GM12878 (cell line): ENCODE results near the gene GRIK4. TPM values are rescaled to one million over a fixed set of nuclear protein-coding genes. Genes with fewer than 3 reads are reported as not detected.

Source experiments
- ATAC-seq: fragments of 200-7000 bp; cut with Tn5 transposase; 3 replicates; pipeline ENCODE4 v1.9.1; 2020; ENCODE audit warnings: mild to moderate bottlenecking, moderate library complexity
- BruUV-seq: library from RNA; stranded (reverse); fragments of 400-500 nt; replicated peaks from 2 replicates; lab custom pipeline; 2021; lab: Mats Ljungman, UMichigan
- CTCF ChIA-PET: fragments of 300-600 bp; sonication (Branson Sonifier 250); formaldehyde crosslinking; extraction: SDS; loops from one replicate; lab custom pipeline; 2021; ENCODE audit warnings: inconsistent platforms; lab: Yijun Ruan, JAX
- POLR2A ChIA-PET: fragments of 350-600 bp; formaldehyde crosslinking; extraction: SDS; loops from one replicate; lab custom pipeline; 2021; ENCODE audit warnings: inconsistent platforms; lab: Charles Lee
- RAD21 ChIA-PET: fragments of 300-600 bp; sonication (Branson Sonifier 250); formaldehyde crosslinking; loops from one replicate; lab custom pipeline; 2023; ENCODE audit warnings: antibody characterized with exemption; ENCODE audit not compliant: unreplicated experiment; lab: Charles Lee
- SMC1A ChIA-PET: fragments of 300-600 bp; sonication (Branson Sonifier 250); formaldehyde crosslinking; loops from one replicate; lab custom pipeline; 2023; ENCODE audit not compliant: unreplicated experiment, uncharacterized antibody; lab: Charles Lee
- DNase-seq: peaks from one replicate; pipeline ENCODE4 v3.0.0-alpha.2; 2011; ENCODE audit warnings: low read depth, low spot score
- FAIRE-seq: peaks from 3 replicates; lab custom pipeline; 2011; peaks lifted over from hg19 to GRCh38; lab: Jason Lieb, UNC
- H2AFZ ChIP-seq: 2 replicates; pipeline ENCODE4 v1.6.0; 2011; ENCODE audit warnings: low read depth, low read length, control low read depth; ENCODE audit not compliant: control insufficient read depth
- H3K27ac ChIP-seq: 2 replicates; pipeline ENCODE4 v1.5.1; 2011; ENCODE audit warnings: control low read depth; ENCODE audit not compliant: control insufficient read depth, insufficient read depth
- H3K27me3 ChIP-seq, 2 experiments: replicated peaks in 1 of 2; 2 replicates each; pipeline versions ENCODE4 v1.6.0 to v1.6.1; 2011; ENCODE audit warnings: low read length in 1 of 2; ENCODE audit not compliant: control insufficient read depth in 2 of 2, insufficient read depth in 2 of 2
- H3K36me3 ChIP-seq, 2 experiments: 2 replicates each; pipeline ENCODE4 v1.5.1; 2011; ENCODE audit warnings: low read length in 1 of 2; ENCODE audit not compliant: control insufficient read depth in 2 of 2, insufficient read depth in 2 of 2
- H3K4me1 ChIP-seq: 2 replicates; pipeline ENCODE4 v1.6.1; 2011; ENCODE audit warnings: mild to moderate bottlenecking, low read length, moderate library complexity, mixed read lengths; ENCODE audit not compliant: control insufficient read depth, insufficient read depth
- H3K4me2 ChIP-seq: 2 replicates; pipeline ENCODE4 v1.6.0; 2011; ENCODE audit warnings: control low read depth; ENCODE audit not compliant: control insufficient read depth, insufficient read depth
- H3K4me3 ChIP-seq: fragments of 200-600 bp; sonication (generic); 2 replicates; pipeline ENCODE4 v1.5.1; 2016
- H3K79me2 ChIP-seq: 2 replicates; pipeline ENCODE4 v1.6.0; 2011; ENCODE audit warnings: low read length; ENCODE audit not compliant: control insufficient read depth, insufficient read depth
- H3K9ac ChIP-seq: 2 replicates; pipeline ENCODE4 v1.8.0; 2011; ENCODE audit warnings: low read length, control low read depth, mixed read lengths; ENCODE audit not compliant: control insufficient read depth, insufficient read depth
- H3K9me3 ChIP-seq: replicated peaks from 3 replicates; pipeline ENCODE4 v1.5.1; 2011; ENCODE audit warnings: mild to moderate bottlenecking, low read length; ENCODE audit not compliant: control insufficient read depth, insufficient read depth
- H4K20me1 ChIP-seq: 2 replicates; pipeline ENCODE4 v1.6.0; 2011; ENCODE audit not compliant: control insufficient read depth, insufficient read depth
- BRCA1 ChIP-seq: IDR thresholded peaks from 2 replicates; pipeline ENCODE4 v1.6.1; 2011; ENCODE audit warnings: low read depth, low read length, improper control_type of control experiment
- CBFB ChIP-seq: IDR thresholded peaks from 2 replicates; pipeline ENCODE4 v1.6.1; 2016; ENCODE audit warnings: antibody characterized with exemption, low read depth
- CEBPB ChIP-seq, 2 experiments: fragments of 150-350 bp in 1 of 2; IDR thresholded peaks; 2 replicates each; pipeline ENCODE4 v1.6.1; 2012 to 2014; ENCODE audit warnings: low read depth in 2 of 2, low read length in 2 of 2, borderline replicate concordance in 1 of 2, inconsistent platforms in 1 of 2
- CTCF ChIP-seq, 3 experiments: IDR thresholded peaks in 2 of 3; conservative IDR thresholded peaks in 1 of 3; 2 replicates each; pipeline ENCODE4 v1.5.1; 2011; ENCODE audit warnings: low read depth in 3 of 3, low read length in 3 of 3, mild to moderate bottlenecking in 3 of 3, control low read depth in 2 of 3, moderate library complexity in 2 of 3, inconsistent platforms in 1 of 3, mixed read lengths in 1 of 3; ENCODE audit not compliant: control insufficient read depth in 2 of 3, insufficient read depth in 1 of 3; ENCODE audit errors: extremely low read depth in 1 of 3
- EZH2 ChIP-seq: IDR thresholded peaks from 2 replicates; pipeline ENCODE4 v1.6.1; 2012; ENCODE audit warnings: low read depth, mild to moderate bottlenecking, control low read depth, inconsistent platforms, low read length, borderline replicate concordance; ENCODE audit not compliant: control insufficient read depth
- FOXM1 ChIP-seq: IDR thresholded peaks from 2 replicates; pipeline ENCODE4 v1.6.1; 2012; ENCODE audit warnings: low read depth, mild to moderate bottlenecking, inconsistent platforms, low read length, moderate library complexity
- GABPA ChIP-seq: IDR thresholded peaks from 2 replicates; pipeline ENCODE4 v1.6.1; 2014; ENCODE audit warnings: antibody characterized with exemption, low read depth, mild to moderate bottlenecking, inconsistent platforms
- HDAC6 ChIP-seq: fragments of 200-600 bp; sonication (generic); IDR thresholded peaks from one replicate; pipeline ENCODE4 v1.8.0; 2017; ENCODE audit warnings: antibody characterized with exemption; ENCODE audit not compliant: unreplicated experiment
- JUNB ChIP-seq: IDR thresholded peaks from 2 replicates; pipeline ENCODE4 v1.6.1; 2016; ENCODE audit warnings: antibody characterized with exemption, mild to moderate bottlenecking
- MAX ChIP-seq: IDR thresholded peaks from 2 replicates; pipeline ENCODE4 v1.6.1; 2012; ENCODE audit warnings: low read depth, low read length, improper control_type of control experiment
- NR2C2 ChIP-seq: IDR thresholded peaks from 2 replicates; pipeline ENCODE4 v1.6.1; 2011; ENCODE audit warnings: borderline replicate concordance, low read depth; ENCODE audit not compliant: control insufficient read depth, insufficient read length
- NRF1 ChIP-seq: conservative IDR thresholded peaks from 2 replicates; pipeline ENCODE4 v1.6.1; 2011; ENCODE audit warnings: mild to moderate bottlenecking, low read depth, low read length, improper control_type of control experiment
- PKNOX1 ChIP-seq: fragments of 450-650 bp; IDR thresholded peaks from 2 replicates; pipeline ENCODE4 v1.6.1; 2016; ENCODE audit warnings: mild to moderate bottlenecking
- POU2F2 ChIP-seq: IDR thresholded peaks from 3 replicates; pipeline ENCODE4 v1.6.1; 2011; ENCODE audit warnings: low read depth, mild to moderate bottlenecking, low read length, borderline replicate concordance
- RAD21 ChIP-seq: IDR thresholded peaks from 2 replicates; pipeline ENCODE4 v1.6.1; 2011; ENCODE audit warnings: mild to moderate bottlenecking, low read depth, low read length, moderate library complexity; ENCODE audit not compliant: insufficient read depth
- SMC3 ChIP-seq: IDR thresholded peaks from 2 replicates; pipeline ENCODE4 v1.6.1; 2011; ENCODE audit warnings: low read length, improper control_type of control experiment, borderline replicate concordance
- ZNF24 ChIP-seq: fragments of 450-650 bp; IDR thresholded peaks from 2 replicates; pipeline ENCODE4 v1.6.1; 2017; ENCODE audit warnings: antibody characterized with exemption, mild to moderate bottlenecking
- ZZZ3 ChIP-seq: IDR thresholded peaks from 2 replicates; pipeline ENCODE4 v1.6.1; 2011; ENCODE audit warnings: low read depth; ENCODE audit not compliant: control insufficient read depth, insufficient read length
- WGBS: methylation state at CpG from one replicate; pipeline ENCODE4 v1.1.6; 2016; ENCODE audit warnings: low lambda C conversion rate; ENCODE audit not compliant: insufficient replicate concordance, insufficient coverage; ENCODE audit errors: missing lambda C conversion rate; 5-methylcytosine and 5-hydroxymethylcytosine counted together
- in situ Hi-C: fragments of 300-500 bp; cut with MboI; formaldehyde crosslinking; loops from 9 replicates; pipeline ENCODE4 v1.14.3; 2018; ENCODE audit warnings: mixed read lengths
- intact Hi-C: fragments of 100-400 bp; cut with micrococcal nuclease; formaldehyde crosslinking; loops from one replicate; pipeline ENCODE4 v1.14.2; 2022; ENCODE audit not compliant: unreplicated experiment
- polyA plus RNA-seq, 11 experiments: library from polyadenylated mRNA; depleted of rRNA in 4 of 11; unstranded in 6 of 11; stranded (reverse) in 5 of 11; fragments of >200 nt; fragmentation: Nextera tagmentation in 4 of 11; fragmentation: Illumina TruSeq in 1 of 11; extraction: Ambion mirVana in 4 of 11; extraction: Trizol in 1 of 11; gene quantifications; 1 replicate in 1 of 11; 2 replicates in 10 of 11; pipeline versions ENCODE4 v1.2.1 to v1.2.3, GENCODE V29; 2011 to 2016; ENCODE audit warnings: inconsistent platforms in 2 of 11, missing spikeins in 2 of 11, low read depth in 1 of 11
- total RNA-seq, 4 experiments: library from RNA; depleted of rRNA in 3 of 4; stranded (reverse); fragments of >200 nt in 3 of 4; fragmentation: Illumina TruSeq in 1 of 4; extraction: Trizol in 1 of 4; gene quantifications; 2 replicates each; pipeline versions ENCODE4 v1.2.1 to v1.2.3, GENCODE V29; 2013 to 2021

Gene GRIK4
- total and polyA plus RNA-seq, 10 of the 15 experiments (the other 5 are each of a cell fraction or from before 2014, with no cell fraction given) = 0.33 to 3.6 (median 0.72) TPM

GRCh38 chr11:121032546-121032945 lies 521.0 kb downstream of the GRIK4 start:
- Histone ChIP-seq H2AFZ (no peak overlapping the region), H3K4me3 (no peak overlapping the region), H4K20me1 (no peaks in the 10 kb centered on the region), H3K4me1 (peaks cover 14% of the 10 kb centered on the region), H3K27ac (no peak overlapping the region), H3K4me2 (no peak overlapping the region), H3K9me3 (no peaks in the 10 kb centered on the region; the same call in 1 of the 3 replicates), H3K36me3 (no peaks in the 10 kb centered on the region), H3K27me3 (no peaks in the 10 kb centered on the region), H3K9ac (no peak overlapping the region), H3K79me2 (peaks cover 2% of the 10 kb centered on the region)
- FAIRE-seq (no peak), DNase-seq (no peak), ATAC-seq (0 out of 3 replicates have a peak, but pooled peaks have one; percentile 17)
- ChIA-PET RAD21 (no interaction called here), POLR2A (no interaction called here), CTCF (interaction anchor here (1.1 to 1.2 kb wide), 3 partner anchors 80 to 162 kb away, joined by 3 to 9 read pairs (median 3); no protein-coding TSS in a partner anchor), SMC1A (interaction anchor here (1.0 kb wide), 1 partner anchor 97 kb away, joined by 5 read pairs; no protein-coding TSS in a partner anchor)
- intact Hi-C loops (loop anchor here (2.0 kb wide), 2 partner anchors 80 to 162 kb away; no protein-coding TSS in a partner anchor), in situ Hi-C loops (no loop called here)
- WGBS = 97% methylated on average over 3 of the region's 3 CpGs
- TF ChIP-seq RAD21 = peak; percentile 63
- no peak for TF ChIP-seq CEBPB (IDR thresholded peaks at IDR 0.05; ENCODE audit: borderline replicate concordance in 1 of 2, low read depth in 2 of 2, low read length in 2 of 2)
- no peak for TF ChIP-seq CBFB
- no peak for TF ChIP-seq NR2C2
- no peak for TF ChIP-seq BRCA1
- TF ChIP-seq HDAC6 = no peak
- peak in 2 of 3 experiments; percentile 27 to 39; a peak in 3 of 6 replicates for TF ChIP-seq CTCF (IDR thresholded peaks at IDR 0.05 in 2 of 3, conservative IDR thresholded peaks at IDR 0.05 in 1 of 3; ENCODE audit: control insufficient read depth in 2 of 3, extremely low read depth in 1 of 3, insufficient read depth in 1 of 3, low read depth in 3 of 3, low read length in 3 of 3)
- TF ChIP-seq MAX = no peak
- TF ChIP-seq POU2F2 = no peak
- no peak for TF ChIP-seq ZNF24
- TF ChIP-seq NRF1 = no peak
- TF ChIP-seq GABPA = no peak
- no peak for TF ChIP-seq JUNB
- no peak for TF ChIP-seq EZH2
- no peak for TF ChIP-seq ZZZ3
- no peak for TF ChIP-seq PKNOX1
- no peak for TF ChIP-seq FOXM1
- TF ChIP-seq SMC3 = peak; percentile 45; the same call in 1 of the 2 replicates
- BruUV-seq = no TSS peak
